ENCODE measurements around the gene HNRNPR.

HNRNPR gene

DNA sequence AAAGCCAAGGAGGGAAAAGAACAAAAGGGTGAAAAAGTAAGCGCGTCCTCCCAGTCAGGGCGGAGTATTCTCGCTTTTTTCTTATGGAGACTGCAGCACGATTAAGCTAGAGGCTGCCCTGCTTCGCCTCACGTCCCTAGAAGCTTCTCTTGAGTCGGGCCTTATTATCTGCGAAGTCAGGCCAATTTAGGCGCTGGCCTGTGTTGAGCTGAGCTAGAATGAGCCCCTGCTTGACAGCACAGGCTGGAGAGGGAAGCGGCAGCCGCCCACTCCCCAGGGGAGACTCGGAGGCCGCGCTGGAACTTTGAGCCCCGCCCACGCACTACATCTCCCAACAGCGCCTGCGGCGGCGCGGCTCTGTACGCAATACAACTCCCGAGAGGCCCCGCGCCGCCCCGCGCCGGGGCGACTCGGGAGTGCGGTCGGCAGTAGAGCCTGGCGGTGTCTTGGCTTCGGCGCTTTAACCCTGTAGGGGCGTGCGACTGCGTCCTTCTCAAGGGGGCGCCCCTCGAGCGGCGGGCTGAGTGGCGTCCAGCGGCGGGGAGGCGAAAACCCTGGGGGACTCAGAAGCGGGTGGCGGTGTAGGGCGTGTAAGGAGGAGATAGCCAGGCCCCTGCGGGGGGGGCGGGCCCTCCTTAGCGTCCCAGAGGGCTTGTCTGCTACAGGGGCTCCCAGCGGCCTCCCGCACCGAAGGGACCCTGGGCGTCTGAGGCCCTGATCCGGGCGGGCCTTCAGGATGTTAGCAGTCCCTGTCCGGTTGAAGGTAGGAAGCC, 24.7 kb upstream of the HNRNPR start:
- DNase-seq (ENCODE audit: low spot score) = peak; percentile 87

DNA sequence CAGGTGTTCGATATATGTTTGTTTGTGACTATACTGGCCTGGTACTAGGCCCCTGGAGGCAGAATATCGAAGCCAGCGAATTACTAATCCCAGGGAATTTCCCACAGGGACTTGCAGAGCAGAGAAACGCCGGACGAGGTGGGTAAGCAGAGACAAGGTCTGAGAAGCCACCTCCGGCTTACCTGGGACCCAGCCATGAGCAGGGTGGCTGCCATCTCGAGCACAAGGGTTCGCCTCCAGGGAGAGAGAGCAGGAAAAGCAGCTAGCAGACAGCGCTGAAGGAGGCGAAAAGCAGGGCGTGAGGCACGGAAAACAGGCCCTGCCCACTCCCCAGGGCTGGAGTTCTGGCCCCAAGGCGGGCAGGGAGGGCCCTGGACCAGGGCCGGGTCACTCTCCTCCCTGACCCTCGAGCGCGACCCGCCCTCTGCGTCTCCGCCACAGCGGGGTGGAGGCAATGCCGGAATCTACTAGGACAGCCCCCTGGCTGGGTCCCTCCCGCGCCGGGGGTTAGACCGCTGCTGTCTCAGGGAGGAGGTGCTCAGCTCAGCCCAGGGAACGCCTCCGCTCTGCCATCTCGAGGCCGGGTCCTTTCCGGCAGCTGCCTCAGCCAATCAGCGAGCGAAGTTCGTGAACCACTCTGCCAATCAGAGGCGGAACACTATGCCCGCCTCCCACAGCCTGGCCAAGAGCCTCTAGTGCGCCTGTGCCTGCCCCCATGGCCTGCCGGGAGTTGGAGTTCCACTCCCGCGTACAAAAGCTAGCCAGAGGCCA, 23.9 kb upstream of the HNRNPR start:
- DNase-seq (ENCODE audit: low spot score) = peak; percentile 97

DNA sequence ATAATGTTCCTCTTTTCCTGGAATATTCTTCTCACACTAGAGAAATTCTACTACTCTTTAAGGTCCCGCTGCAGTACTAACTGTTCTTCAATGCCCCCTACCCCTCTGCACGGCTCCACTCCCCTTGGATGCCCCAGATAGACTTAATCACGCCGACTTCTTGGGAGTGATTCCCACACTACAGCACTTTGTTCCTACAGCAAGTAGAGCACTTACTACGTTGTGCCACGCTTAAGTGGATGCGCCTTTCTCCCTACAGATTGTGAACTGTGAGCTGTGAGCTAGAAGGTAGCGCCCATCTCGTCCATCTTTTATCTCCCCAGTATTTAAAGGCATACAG, 23.3 kb upstream of the HNRNPR start:
- DNase-seq (ENCODE audit: low spot score) = no peak

DNA sequence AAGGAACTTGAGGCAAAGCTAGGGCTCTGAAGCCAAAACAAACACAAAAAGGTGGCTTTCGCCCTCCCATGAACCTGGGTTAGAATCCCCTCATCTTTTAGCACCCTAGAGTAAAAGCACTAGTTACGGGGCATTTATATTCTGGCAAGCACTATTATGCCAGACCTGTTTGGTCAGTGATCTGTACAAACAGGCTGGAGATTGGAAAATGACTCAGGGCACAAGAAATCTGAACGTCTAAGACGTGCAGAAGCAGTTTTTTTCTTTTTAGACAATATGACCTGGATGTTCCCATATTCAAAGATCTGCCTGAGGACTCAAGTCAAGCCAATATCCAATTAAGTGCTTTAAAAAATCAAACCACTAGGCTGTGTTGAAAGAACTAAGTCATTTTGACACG, 22.5 kb upstream of the HNRNPR start:
- DNase-seq (ENCODE audit: low spot score) = no peak

DNA sequence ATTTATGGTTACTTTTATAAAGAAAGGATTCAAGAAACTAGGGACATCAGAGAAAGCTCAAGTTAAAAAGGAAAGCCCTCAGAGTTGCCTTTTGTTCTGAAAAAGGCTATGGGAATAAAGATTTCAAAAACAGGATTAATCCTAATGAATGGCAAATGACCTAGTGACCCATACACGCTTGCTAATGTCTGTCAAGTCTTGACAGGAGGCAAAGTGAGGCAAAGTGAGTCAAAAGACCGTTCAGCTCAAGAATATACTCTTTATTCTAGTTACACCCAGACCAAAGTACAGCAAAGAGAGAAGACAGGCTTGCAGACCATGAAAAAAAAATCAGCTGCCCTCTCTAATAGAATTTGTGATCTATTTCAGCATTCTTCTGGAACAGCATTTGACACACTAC, 22.1 kb upstream of the HNRNPR start:
- no peak for DNase-seq (ENCODE audit: low spot score)

DNA sequence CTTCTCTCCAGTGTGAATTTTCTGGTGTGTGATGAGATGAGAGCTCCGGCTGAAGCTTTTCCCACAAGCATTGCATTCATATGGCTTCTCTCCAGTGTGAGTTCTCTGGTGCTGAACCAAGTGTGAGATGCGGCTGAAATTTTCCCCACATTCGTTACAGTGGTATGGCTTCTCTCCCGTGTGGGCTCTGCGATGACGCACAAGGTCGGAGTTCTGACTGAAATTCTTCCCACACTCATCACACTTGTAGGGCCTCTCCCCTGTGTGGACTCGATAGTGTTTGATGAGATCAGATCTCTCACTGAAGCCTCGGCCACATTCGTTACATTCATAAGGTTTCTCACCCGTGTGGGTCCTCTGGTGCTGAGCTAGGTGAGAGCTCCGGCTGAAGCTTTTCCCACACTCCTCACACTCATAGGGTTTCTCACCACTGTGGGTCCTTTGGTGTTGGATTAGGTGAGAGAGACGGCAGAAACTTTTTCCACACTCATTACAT, 18.2 kb upstream of the HNRNPR start:
- DNase-seq (ENCODE audit: low spot score) = no peak

DNA sequence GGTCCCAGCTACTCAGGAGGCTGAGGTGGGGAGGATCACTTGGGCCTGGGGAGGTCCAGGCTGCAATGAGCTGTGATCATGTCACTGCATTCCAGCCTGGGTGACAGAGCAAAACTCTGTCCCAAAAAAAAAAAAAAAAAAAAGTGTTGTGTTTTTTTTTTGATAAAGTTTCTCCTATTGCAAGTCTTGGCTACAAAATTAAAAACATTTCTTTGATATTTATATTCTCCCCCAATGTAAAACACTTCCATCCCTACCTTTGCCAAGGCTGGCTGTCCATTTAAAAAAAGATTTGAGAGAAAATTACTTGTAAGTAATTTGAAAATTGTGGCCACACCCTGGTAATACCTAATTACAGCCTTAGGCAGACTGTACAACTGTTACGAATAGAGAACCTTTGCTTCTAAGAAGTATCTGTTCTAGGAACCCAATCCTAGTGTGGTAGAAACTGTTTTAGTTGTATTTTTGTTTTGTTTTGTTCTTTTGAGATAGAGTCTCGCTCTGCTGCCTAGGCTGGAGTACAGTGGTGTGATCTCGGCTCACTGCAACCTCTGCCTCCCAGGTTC, 14.3 kb upstream of the HNRNPR start:
- DNase-seq (ENCODE audit: low spot score) = no peak

DNA sequence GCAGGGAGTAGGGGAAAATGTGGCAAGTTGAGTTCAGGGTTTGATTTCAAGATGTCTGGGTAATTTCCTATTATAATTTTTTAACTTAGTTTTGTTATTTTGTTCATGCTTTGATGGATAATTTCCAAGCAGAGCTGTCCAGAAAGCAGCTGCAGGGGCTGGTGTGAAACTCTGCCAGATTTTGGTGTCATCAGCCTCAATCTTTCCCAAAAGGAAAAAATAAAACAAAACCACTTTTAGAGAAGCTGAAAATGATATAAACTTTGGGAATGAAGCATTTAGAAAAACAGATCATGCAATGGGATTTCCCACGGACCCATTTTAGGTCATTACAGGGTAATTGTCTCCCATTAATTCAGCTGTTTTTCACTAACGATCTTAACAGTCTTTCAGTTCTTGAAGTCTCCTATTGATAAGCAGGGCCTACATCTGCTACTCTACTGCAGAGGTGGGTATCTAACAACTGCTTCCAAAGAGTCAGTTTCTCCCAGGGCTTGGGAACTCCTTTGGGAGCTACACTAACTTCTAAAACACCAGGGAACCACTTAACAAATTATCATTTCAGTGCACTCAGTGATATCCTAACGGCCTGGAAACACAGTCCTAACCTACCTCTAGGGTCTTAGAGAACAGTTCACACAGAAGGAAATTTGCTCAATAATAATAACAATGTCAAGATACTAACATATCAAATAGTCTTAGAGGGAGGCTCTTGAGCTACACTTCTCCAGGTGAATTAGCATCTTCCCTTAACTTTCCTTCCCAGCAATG, 13.2 kb upstream of the HNRNPR start:
- no peak for DNase-seq (ENCODE audit: low spot score)

DNA sequence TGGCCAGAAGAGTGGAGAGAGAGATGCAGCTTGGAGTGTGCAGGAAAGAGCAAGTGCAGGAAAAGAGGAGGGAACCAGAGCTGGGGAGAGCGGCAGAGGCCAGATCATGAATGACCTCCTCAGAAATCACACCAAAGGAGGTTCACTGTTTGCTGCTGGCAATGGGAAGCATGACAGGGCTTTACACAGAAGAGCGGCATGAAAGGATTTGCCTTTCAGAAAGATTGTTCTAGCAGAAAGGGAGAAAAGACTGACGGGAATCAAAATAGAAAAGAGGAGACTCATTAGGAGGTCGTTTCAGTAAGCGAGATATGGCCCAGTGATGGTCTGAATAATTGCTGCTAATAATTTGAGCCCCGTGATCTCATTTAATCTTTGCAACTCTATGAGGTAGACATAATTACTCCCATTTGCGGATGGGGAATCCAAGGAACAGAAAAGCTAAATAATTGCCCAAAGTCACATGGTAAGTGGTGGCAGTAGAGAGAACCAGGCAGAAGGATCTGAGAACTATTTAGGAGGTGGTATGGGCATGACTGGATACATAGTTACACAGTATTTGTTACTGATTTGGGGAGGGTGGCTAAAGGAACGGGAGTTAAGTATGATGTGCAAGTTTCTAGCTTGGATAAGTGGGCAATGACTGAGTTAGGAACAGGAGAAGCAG, 12.5 kb upstream of the HNRNPR start:
- DNase-seq (ENCODE audit: low spot score) = no peak

DNA sequence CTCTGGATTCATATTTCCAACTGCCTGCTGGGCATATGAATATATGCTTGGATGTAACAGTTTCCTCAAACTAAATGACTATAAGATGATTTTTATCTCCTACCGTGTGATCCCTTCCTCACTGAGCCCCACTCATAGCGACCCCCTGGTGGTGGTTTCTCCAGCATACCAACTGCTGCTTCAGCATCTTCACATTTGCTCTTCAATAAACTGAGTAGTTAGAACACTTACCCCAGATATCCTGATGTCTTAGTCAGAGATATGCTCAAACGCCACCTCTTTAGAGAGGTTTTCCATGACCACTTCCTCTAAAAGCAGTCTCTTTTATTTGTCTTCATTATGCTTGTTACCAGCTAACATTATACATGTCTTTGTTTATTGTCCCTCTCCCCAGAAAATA, 10.2 kb upstream of the HNRNPR start:
- DNase-seq (ENCODE audit: low spot score) = no peak

DNA sequence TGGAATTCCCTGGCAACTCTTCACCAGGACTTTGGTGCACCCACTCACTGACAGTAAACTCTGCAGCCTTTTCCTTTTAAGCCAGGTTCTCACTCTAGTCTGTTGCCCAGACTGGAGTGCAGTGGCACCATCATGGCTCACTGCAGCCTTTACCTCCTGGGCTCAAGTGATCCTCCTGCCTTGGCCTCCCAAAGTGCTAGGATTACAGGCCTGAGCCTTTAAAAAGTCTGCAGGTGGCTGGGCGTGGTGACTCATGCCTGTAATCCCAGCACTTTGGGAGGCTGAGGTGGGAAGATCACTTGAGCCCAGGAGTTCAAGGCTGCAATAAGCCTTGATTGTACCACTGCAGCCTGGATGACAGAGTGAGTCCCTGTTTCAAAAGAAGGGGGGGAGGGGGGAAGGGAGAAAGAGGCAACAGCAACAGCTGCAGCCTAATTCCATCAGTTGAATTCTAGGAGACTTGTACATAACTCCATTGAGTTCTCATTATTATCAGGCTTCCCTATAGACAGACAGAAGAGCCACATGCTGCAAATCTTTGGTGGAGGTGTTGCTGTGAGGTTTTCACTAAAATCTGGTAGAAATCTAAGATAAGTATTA, 8.1 kb upstream of the HNRNPR start:
- DNase-seq (ENCODE audit: low spot score) = no peak

DNA sequence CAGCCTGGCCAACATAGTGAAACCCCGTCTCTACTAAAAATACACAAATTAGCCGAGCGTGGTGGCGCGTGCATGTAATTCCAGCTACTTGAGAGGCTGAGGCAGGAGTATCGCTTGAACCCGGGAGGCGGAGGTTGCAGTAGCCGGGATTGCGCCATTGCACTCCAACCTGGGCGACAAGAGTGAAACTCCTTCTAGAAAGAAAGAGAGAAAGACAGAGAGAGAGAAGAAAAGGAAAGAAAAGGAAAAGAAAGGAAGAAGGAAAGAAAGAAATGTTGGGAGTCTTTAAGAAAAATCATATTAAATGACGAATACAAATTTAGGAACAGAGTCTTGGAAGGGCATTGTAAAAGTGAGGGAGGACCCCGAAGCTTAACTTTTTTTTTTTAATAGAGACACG, 1.8 kb upstream of the HNRNPR start:
- no peak for DNase-seq (ENCODE audit: low spot score)

DNA sequence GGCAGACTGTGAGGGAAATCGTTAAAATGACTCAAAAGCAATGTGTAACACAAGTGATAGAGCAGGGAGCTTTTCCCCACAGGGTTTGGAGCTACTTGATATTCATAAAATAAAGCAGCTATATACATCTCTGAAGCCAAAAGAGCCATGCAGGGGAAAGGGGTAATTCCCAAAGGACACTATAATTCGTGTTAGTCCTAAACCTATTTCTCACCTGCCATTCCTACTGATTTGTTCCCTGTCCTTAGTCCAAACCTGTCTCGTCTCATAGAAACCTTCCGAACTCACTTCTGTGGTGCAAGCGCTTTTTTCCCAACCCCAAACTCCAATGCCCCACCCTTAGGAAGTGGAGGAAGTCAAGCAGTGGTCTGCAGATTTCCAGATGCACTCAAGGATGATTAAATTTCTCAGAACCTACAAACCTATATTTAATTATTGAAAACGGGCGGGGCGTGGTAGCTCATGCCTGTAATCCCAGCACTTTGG, 946 bp upstream of the HNRNPR start:
- DNase-seq (ENCODE audit: low spot score) = peak; percentile 39

DNA sequence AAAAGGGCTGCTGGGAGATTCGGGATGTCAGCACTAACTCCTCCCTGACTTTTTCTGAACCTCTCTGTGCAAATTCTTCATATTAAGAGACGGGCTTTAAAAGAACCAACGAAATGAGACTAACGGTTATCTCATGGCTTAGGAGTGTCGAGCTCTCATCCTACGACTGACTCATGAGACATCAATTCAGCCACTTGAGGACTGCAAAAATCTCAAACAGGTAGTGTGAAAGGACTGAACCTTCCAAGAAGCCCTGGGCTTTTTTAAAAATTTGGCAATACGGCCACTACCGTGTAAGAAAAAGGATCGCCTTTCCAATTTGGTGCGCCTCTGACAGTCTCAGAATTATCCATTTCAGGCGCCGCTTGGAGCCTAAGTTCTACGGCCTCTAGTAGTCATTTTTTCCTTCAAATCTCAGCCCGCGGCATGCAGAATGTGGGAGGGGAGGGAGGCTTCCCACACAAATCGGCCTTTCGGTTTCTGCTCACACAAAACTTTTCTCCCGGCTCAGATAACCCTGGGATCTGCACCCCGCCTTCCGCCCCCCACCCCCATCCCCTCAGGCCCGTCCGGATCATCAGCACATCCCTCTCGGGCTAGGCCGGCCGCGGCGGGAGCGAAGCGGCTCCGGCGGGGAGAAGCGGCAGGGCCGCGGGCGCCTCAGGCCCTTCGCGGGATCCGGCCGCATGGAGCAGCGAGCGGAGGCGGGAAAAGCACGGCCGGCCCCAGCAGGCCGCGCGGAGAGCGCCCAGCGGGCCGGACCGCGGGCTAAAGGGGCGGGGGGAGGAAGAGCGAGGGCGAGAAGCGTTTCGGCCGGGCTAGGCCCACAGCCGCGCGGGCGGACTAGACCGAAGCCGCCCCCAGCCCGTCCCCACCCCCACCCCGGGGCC, 618 bp downstream of the HNRNPR start:
- DNase-seq (ENCODE audit: low spot score) = peak; percentile 62

DNA sequence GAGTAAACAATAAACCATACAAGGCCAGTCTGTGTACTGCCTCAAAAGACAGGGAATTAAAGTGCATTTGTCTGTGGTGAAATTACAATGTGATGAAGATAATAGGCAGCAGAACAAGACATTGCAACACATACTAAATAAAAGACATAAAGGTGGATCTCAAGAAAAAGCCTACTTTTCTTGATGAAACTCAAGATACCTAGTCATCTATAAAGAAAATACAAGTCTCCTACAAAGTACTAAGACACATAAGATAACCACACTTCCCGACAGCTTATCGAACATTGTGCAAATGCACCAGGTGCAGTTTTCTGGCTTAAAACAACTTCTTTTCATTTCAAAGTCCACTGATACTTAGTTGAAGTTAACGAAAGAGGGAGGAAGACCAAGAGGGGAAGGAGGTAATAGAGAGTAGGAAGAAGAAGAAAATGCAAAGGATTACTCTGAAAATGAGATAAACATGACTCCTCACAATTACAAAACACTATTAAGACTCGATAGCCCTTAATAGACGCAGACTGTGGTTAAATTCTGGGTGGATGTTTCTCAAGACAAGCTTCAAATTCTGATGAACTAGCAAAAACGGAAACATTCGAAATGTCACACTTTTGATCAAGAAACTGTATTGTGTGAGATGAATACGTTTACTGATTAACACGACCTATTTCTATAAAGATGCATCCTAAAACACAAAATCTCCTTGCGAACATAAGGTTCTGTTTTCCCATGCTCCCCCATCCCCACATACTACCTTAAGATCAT, 2.0 kb downstream of the HNRNPR start:
- DNase-seq (ENCODE audit: low spot score) = no peak

DNA sequence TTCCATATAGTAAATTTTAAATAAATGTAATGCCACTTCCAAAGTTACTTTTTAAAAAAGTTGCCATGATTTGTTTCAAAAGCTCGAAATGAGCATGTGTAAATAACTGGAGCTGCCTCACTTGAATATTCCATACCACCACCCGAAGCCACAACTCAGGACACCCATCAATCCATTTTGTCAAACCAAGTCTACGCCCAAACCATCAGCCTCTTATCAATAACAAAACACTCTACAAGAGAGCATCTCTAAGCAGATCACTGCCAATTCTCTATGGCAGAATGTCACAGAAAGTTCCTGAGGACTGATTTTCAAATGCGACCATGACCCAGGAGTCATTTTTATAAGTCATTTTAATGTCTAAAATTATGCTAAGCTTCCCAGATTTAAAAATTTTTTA, 4.5 kb downstream of the HNRNPR start:
- DNase-seq (ENCODE audit: low spot score) = no peak

DNA sequence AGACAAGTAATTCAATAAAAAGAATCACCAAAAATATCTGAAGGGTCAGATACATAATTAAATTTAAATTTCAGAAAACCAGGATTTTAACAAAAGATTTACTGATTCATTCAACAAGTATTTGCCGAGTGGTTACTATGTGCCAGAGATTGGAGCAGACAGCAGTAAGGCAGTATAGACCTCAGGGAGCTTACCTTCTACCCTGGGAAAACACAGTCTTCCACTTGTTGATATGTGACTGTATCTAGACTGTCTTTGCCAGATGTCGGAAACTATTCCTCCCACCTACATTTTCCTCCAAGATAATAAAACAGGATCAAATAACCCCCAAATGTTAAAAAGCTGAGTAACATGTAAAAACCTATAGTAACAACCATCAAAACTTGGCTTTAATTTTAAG, 6.2 kb downstream of the HNRNPR start:
- no peak for DNase-seq (ENCODE audit: low spot score)

DNA sequence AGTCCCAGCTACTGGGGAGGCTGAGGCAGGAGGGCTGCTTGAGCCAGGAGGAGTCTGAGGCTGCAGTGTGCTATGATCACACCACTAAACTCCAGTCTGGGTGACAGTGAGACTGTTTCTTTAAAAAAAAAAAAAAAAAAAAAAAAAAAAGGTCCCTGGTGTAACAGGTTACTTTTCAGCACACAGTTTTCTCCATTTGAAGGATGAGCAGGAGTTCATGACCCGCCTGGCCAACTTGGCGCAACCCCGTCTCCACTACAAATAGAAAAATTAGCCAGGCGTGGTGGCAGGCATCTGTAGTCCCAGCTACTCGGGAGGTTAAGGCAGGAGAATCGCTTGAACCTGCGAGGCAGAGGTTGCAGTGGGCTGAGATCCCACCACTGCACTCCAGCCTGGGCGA, 12.4 kb downstream of the HNRNPR start:
- no peak for DNase-seq (ENCODE audit: low spot score)

DNA sequence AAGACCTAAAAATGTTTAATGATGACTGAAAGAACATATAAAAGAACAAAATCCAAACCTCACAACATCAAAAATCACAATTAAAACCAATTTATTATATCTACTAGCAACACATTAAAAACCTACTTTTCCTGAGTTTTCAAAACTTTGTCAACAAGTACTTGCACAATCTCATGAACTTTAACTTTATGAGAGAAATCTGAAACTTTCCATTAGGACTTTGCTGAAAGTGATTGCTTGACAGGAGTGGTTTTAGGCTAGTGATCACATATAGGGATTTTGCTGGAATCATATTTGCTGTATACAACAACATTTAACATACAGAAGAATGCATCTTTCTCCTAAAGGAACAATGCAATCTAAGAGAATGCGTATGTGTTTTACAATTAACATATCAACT, 13.2 kb downstream of the HNRNPR start:
- no peak for DNase-seq (ENCODE audit: low spot score)

DNA sequence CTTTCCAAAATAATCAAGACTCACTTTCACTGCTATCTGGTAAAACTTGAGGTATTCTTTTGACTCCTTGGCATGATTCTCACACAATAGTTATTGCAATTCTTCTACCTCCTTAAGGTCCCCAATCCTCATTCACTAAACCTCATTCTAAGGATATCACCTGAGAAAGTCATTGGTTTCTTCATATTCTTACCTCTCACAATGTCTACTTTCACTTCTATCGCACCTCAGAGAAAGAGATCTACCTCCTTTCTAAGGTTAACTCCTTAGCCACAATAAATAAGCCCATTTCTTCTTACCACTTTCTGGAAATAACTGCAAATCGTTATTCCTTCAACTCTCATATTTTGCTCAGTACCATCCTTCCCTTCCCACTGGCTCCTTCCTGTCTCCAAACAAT, 18.7 kb downstream of the HNRNPR start:
- no peak for DNase-seq (ENCODE audit: low spot score)
